HL-60 (cell line): Measurements from ENCODE around the gene PPIP5K2.

Experiments used
- CTCF ChIP-seq: IDR thresholded peaks from one replicate; pipeline ENCODE4 v1.5.1; 2011; ENCODE audit warnings: low read length, control low read depth, inconsistent platforms; ENCODE audit not compliant: insufficient read depth
- GABPA ChIP-seq: IDR thresholded peaks from 2 replicates; pipeline ENCODE4 v1.6.1; 2012; ENCODE audit warnings: low read depth
- TF ChIP-seq, protein P1 (sequence below): IDR thresholded peaks from 2 replicates; pipeline ENCODE4 v1.6.1; 2012; ENCODE audit warnings: low read depth; ENCODE audit not compliant: insufficient replicate concordance

- no peak for TF ChIP-seq CTCF
- TF ChIP-seq, protein P1, sequence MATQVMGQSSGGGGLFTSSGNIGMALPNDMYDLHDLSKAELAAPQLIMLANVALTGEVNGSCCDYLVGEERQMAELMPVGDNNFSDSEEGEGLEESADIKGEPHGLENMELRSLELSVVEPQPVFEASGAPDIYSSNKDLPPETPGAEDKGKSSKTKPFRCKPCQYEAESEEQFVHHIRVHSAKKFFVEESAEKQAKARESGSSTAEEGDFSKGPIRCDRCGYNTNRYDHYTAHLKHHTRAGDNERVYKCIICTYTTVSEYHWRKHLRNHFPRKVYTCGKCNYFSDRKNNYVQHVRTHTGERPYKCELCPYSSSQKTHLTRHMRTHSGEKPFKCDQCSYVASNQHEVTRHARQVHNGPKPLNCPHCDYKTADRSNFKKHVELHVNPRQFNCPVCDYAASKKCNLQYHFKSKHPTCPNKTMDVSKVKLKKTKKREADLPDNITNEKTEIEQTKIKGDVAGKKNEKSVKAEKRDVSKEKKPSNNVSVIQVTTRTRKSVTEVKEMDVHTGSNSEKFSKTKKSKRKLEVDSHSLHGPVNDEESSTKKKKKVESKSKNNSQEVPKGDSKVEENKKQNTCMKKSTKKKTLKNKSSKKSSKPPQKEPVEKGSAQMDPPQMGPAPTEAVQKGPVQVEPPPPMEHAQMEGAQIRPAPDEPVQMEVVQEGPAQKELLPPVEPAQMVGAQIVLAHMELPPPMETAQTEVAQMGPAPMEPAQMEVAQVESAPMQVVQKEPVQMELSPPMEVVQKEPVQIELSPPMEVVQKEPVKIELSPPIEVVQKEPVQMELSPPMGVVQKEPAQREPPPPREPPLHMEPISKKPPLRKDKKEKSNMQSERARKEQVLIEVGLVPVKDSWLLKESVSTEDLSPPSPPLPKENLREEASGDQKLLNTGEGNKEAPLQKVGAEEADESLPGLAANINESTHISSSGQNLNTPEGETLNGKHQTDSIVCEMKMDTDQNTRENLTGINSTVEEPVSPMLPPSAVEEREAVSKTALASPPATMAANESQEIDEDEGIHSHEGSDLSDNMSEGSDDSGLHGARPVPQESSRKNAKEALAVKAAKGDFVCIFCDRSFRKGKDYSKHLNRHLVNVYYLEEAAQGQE, result no peak
- TF ChIP-seq GABPA, result no peak
Measured at GRCh38 chr5:103208460-103208859, 88.4 kb downstream of the PPIP5K2 start.
